OCI-LY1 (cell line): Measurements from ENCODE around the gene UBE2L6.

Experiments
- H2AFZ ChIP-seq: fragments of 200-600 bp; sonication (generic), shearing (Covaris generic); 2 replicates; pipeline ENCODE4 v1.6.0; 2014; ENCODE audit warnings: antibody characterized with exemption, mild to moderate bottlenecking, low read length
- H3F3A ChIP-seq: fragments of 200-600 bp; sonication (generic), shearing (Covaris generic); 2 replicates; pipeline ENCODE4 v1.6.0; 2014; ENCODE audit warnings: mild to moderate bottlenecking, antibody characterized with exemption, low read length, moderate library complexity; ENCODE audit not compliant: insufficient read depth
- H3K27ac ChIP-seq: fragments of 200-600 bp; sonication (generic); 2 replicates; pipeline ENCODE4 v1.5.1; 2014; ENCODE audit warnings: low read length, mixed run types, mild to moderate bottlenecking, low read depth; ENCODE audit not compliant: poor library complexity, severe bottlenecking
- H3K27me3 ChIP-seq: fragments of 200-600 bp; sonication (generic); 2 replicates; pipeline ENCODE4 v1.6.0; 2014; ENCODE audit warnings: antibody characterized with exemption, mild to moderate bottlenecking, low read length, moderate library complexity; ENCODE audit not compliant: insufficient read depth
- H3K36me3 ChIP-seq: fragments of 200-600 bp; sonication (generic); 2 replicates; pipeline ENCODE4 v1.6.1; 2014; ENCODE audit warnings: mild to moderate bottlenecking, antibody characterized with exemption, low read length, moderate library complexity, mixed read lengths; ENCODE audit not compliant: insufficient read depth
- H3K4me1 ChIP-seq: fragments of 200-600 bp; sonication (generic); 2 replicates; pipeline ENCODE4 v1.5.1; 2014; ENCODE audit warnings: mild to moderate bottlenecking, low read length, moderate library complexity; ENCODE audit not compliant: insufficient read depth, severe bottlenecking
- H3K4me2 ChIP-seq: fragments of 200-600 bp; sonication (generic), shearing (Covaris generic); 2 replicates; pipeline ENCODE4 v1.6.1; 2014; ENCODE audit warnings: low read length
- H3K4me3 ChIP-seq: fragments of 200-600 bp; sonication (generic); 2 replicates; pipeline ENCODE4 v1.5.1; 2014; ENCODE audit warnings: low read length, low read depth, mild to moderate bottlenecking, mixed read lengths; ENCODE audit not compliant: poor library complexity, severe bottlenecking
- H3K79me2 ChIP-seq: fragments of 200-600 bp; shearing (Covaris generic); 2 replicates; pipeline ENCODE4 v1.6.1; 2016; ENCODE audit warnings: mixed run types, low read length, mixed read lengths; ENCODE audit not compliant: insufficient read depth
- H3K9ac ChIP-seq: fragments of 200-600 bp; sonication (generic), shearing (Covaris generic); 2 replicates; pipeline ENCODE4 v1.6.1; 2014; ENCODE audit warnings: mild to moderate bottlenecking, low read length, mixed read lengths
- H3K9me2 ChIP-seq: fragments of 200-600 bp; sonication (generic), shearing (Covaris generic); 2 replicates; pipeline ENCODE4 v1.6.1; 2014; ENCODE audit warnings: low read depth, mild to moderate bottlenecking, low read length, mixed read lengths
- H3K9me3 ChIP-seq: fragments of 200-600 bp; shearing (Covaris generic); 2 replicates; pipeline ENCODE4 v1.6.1; 2014; ENCODE audit warnings: low read length, mixed read lengths
- H4K20me1 ChIP-seq: fragments of 200-600 bp; sonication (generic), shearing (Covaris generic); 2 replicates; pipeline ENCODE4 v1.6.0; 2016; ENCODE audit warnings: mild to moderate bottlenecking, low read length; ENCODE audit not compliant: insufficient read depth
- CTCF ChIP-seq: fragments of 200-600 bp; sonication (generic), shearing (Covaris generic); IDR thresholded peaks from 2 replicates; pipeline ENCODE4 v1.5.1; 2017; ENCODE audit warnings: mild to moderate bottlenecking, antibody characterized with exemption, low read length, moderate library complexity, mixed read lengths
- EZH2 ChIP-seq: fragments of 200-600 bp; sonication (generic), shearing (Covaris generic); IDR thresholded peaks from 2 replicates; pipeline ENCODE4 v1.8.0; 2017; ENCODE audit warnings: borderline replicate concordance, mixed run types, mild to moderate bottlenecking, antibody characterized with exemption, low read length, moderate library complexity, mixed read lengths

UBE2L6 gene

DNA sequence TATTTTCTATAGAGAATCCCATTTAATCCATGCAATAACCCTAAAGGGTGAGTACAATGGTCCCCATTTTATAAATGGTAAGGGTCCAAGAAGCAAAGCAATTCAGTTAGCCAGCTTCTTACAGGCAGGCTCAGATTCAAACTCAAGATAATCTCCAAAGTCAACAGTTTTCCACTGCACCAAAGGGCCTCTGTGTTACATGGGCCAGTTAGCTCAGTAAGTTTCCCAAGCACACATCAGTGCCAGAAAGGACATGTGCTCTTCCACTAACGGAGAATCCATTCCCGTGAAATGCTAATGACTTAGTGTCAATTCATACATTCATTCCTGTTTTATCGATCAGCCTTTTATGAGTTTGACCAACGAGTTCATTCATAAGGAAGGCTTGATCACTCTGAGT, 63.0 kb downstream of the UBE2L6 start:
- Histone ChIP-seq H3K27ac (no peak overlapping the region), H3K9me2 (no peaks in the 10 kb centered on the region), H3K27me3 (no peaks in the 10 kb centered on the region), H3K4me2 (no peak overlapping the region), H4K20me1 (no peaks in the 10 kb centered on the region), H2AFZ (no peak overlapping the region), H3K4me3 (no peak overlapping the region), H3K36me3 (peaks cover 58% of the 10 kb centered on the region), H3K79me2 (no peaks in the 10 kb centered on the region), H3K4me1 (no peaks in the 10 kb centered on the region), H3K9me3 (no peaks in the 10 kb centered on the region), H3F3A (no peaks in the 10 kb centered on the region), H3K9ac (no peak overlapping the region)
- TF ChIP-seq CTCF, result no peak
- TF ChIP-seq EZH2, result no peak

DNA sequence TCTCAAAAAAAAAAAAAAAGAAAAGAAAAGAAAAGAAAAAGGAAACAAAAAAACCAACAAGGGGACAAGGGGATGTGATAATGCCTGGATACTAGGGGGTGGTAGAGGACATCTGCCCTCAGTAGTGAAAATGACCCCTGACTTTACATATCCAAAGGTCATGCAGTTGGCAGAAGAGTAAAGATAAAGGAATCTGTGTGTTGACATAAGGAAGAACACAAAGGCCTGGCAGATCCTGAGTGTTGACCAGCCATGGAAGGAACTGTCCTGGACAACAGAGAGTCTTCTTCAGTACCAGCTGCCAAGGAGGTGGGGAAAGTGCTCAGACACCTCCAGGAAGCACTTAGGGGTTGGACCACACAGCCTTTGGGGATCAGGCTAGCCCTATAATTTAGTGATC, 64.6 kb downstream of the UBE2L6 start:
- Histone ChIP-seq H2AFZ (no peak overlapping the region), H3K9me3 (no peaks in the 10 kb centered on the region), H3K4me3 (no peak overlapping the region), H3K4me1 (no peaks in the 10 kb centered on the region), H3K9me2 (no peaks in the 10 kb centered on the region), H4K20me1 (no peaks in the 10 kb centered on the region), H3F3A (no peaks in the 10 kb centered on the region), H3K9ac (no peak overlapping the region), H3K36me3 (peaks cover 72% of the 10 kb centered on the region), H3K4me2 (no peak overlapping the region), H3K79me2 (no peaks in the 10 kb centered on the region), H3K27ac (peak overlapping the region; percentile 21), H3K27me3 (no peaks in the 10 kb centered on the region)
- no peak for TF ChIP-seq CTCF
- TF ChIP-seq EZH2, result no peak

DNA sequence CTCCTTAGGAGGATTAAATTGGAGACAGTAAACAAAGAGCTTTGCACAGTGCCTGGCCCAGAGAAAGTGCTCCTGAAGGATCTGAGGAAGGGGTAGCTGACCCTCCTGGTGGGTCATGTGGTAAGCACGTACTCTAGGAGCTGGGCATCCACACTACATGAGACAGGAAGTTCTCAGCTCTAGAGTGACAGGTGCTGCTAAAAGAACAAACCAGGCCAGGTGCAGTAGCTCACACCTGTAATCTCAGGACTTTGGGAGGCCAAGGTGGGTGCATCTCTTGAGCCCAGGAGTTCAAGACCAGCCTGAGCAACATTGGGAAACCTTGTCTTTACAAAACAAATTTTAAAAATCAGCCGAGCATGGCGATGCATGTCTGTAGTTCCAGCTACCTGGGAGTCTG, 65.1 kb downstream of the UBE2L6 start:
- Histone ChIP-seq H3K27ac (peak overlapping the region; percentile 21), H3K27me3 (no peaks in the 10 kb centered on the region), H3K4me3 (no peak overlapping the region), H3K79me2 (no peaks in the 10 kb centered on the region), H3K36me3 (peaks cover 73% of the 10 kb centered on the region), H2AFZ (no peak overlapping the region), H3K9me3 (no peaks in the 10 kb centered on the region), H3K4me2 (no peak overlapping the region), H3K9me2 (no peaks in the 10 kb centered on the region), H4K20me1 (no peaks in the 10 kb centered on the region), H3F3A (no peaks in the 10 kb centered on the region), H3K9ac (no peak overlapping the region), H3K4me1 (no peaks in the 10 kb centered on the region)
- TF ChIP-seq CTCF, result no peak
- no peak for TF ChIP-seq EZH2
